ENCODE measurements around the gene FLT3LG.

Gene FLT3LG

DNA sequence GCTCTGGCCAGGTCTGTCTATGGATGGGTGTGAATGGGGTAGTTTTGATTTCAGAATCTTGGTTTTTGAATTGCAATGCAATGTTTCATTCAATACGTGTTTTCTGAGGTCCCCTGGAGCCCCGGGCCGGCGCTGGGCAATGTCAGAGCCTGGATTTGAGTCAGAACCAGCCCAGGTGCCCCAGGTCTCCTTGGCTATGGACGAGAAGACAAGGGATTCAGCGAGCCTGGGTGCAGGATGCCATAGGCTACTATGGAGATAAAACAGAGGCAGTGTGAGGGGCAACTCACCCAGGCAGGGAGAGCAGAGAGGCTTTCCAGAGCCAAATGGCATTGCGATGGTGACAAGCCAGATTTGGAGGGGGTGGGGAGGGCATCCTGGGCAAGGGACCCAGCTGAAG, 12.2 kb downstream of the FLT3LG start:
- no peak for FAIRE-seq
- TF ChIP-seq, protein P1, sequence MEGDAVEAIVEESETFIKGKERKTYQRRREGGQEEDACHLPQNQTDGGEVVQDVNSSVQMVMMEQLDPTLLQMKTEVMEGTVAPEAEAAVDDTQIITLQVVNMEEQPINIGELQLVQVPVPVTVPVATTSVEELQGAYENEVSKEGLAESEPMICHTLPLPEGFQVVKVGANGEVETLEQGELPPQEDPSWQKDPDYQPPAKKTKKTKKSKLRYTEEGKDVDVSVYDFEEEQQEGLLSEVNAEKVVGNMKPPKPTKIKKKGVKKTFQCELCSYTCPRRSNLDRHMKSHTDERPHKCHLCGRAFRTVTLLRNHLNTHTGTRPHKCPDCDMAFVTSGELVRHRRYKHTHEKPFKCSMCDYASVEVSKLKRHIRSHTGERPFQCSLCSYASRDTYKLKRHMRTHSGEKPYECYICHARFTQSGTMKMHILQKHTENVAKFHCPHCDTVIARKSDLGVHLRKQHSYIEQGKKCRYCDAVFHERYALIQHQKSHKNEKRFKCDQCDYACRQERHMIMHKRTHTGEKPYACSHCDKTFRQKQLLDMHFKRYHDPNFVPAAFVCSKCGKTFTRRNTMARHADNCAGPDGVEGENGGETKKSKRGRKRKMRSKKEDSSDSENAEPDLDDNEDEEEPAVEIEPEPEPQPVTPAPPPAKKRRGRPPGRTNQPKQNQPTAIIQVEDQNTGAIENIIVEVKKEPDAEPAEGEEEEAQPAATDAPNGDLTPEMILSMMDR (IDR thresholded peaks at IDR 0.05; ENCODE audit: insufficient read depth, missing control alignments): no peak
- DNase-seq (ENCODE audit: insufficient read length, low spot score): no peak

DNA sequence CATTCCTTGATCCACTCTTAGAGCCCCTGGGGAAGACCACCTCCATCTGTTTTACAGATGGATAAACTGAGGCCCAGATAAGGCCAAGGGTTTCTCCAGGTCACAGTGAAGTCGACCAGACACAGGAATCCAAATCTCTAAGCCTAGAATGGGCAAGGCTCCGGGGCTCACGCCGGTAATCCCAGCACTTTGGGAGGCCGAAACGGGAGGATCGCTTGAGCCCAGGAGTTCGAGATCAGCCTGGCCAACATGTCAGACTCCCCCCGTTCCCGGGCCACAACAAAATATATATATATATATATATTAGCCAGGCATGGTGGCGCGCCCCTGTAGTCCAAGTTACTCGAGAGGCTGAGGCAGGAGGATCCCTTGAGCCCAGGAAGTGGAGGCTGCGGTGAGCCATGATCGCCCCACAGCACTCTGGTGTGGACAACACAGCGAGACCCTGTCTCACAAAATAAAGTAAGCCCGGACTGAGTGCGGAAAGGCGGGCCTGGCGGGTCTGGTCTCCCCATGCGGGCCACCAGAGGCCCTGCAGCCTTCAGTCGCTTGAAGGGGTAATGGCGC, 12.8 kb downstream of the FLT3LG start:
- no peak for FAIRE-seq
- DNase-seq (ENCODE audit: insufficient read length, low spot score): no peak
- TF ChIP-seq, protein P1 (IDR thresholded peaks at IDR 0.05; ENCODE audit: insufficient read depth, missing control alignments): no peak

- TF ChIP-seq, protein P1 (IDR thresholded peaks at IDR 0.05; ENCODE audit: insufficient read depth, missing control alignments): no peak
- DNase-seq (ENCODE audit: insufficient read length, low spot score) (peak; percentile 80), FAIRE-seq (no peak)
Observed at GRCh38 chr19:49487277-49488045, 13.4 kb downstream of the FLT3LG start, which contains the start of gene RPL13A. TSS of gene RPL13A (plus strand) at chr19:49487608. CDS start at chr19:49487630, 22 bp downstream.

DNA sequence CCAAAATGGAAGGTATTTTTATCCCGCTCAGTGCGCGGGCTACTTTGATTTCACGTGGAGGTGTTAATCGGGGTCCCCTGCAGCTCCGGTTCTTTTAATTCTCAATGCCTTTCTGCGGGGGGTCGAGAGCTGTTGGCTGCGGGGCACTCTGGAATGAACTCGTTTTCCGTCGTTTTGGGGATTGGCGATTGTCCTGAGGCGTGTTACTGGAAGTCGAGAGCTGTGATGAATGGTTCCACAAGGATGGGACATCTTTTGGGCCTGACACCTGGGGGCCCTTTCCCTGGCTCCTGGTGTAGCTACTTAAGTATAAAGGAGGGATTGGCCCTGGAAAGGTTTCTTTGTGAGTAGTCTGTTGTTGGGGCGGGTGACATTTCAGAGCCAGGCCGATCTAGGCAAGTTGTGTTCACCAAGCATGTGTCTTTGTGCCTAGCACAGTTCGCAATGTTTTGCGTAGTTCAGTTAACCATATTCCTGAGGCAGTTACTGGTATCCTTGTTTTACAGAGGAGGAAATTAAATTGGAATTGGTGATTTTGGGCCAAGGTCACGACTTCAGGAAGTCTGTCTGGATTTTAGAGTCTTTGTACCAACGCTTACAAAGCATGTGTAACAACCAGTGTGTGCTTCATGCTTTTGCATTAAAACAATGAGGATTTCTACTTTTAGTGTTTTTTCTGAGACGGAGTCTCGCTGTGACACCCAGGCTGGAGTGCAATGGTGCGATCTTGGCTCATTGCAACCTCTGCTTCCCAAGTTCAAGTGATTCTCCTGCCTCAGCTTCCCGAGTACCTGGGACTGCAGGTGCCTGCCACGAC, 14.2 kb downstream of the FLT3LG start:
- TF ChIP-seq, protein P1 (IDR thresholded peaks at IDR 0.05; ENCODE audit: insufficient read depth, missing control alignments): no peak
- no peak for DNase-seq (ENCODE audit: insufficient read length, low spot score)
- no peak for FAIRE-seq

- FAIRE-seq: no peak
- DNase-seq (ENCODE audit: insufficient read length, low spot score): no peak
- TF ChIP-seq, protein P1 (IDR thresholded peaks at IDR 0.05; ENCODE audit: insufficient read depth, missing control alignments): no peak
Observed at GRCh38 chr19:49488863-49489537, 15.0 kb downstream of the FLT3LG start.

DNA sequence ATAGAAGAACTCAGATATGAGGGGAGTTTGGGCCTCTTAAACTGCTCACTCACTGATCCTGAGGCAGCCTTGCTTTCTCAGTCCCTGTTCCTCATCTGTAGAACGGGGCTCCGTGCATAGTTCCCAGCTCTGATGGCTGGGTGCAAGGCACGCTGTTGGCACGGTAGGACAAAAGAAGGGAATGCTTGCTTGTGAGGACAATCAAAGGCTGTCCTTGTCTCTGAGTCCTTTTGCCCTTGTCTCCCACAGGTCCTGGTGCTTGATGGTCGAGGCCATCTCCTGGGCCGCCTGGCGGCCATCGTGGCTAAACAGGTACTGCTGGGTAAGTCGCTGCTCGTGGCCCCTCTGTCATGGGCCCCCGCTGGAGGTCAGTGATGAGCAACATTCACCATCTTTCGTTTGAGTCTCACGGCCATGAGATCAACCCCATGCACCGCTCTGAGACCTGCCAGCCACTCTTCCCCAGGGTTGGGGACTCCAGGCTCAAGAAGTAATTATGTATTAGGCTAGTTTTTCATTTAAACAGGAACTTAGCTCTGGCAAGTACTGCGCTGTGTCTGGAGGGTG, 15.7 kb downstream of the FLT3LG start:
- FAIRE-seq (no peak), DNase-seq (ENCODE audit: insufficient read length, low spot score) (no peak)
- TF ChIP-seq, protein P1 (IDR thresholded peaks at IDR 0.05; ENCODE audit: insufficient read depth, missing control alignments): peak; percentile 24

All from D721Med (cell line).